HL-60 (cell line): Measurements from ENCODE around the gene PATE4.

Experiments
- DNase-seq, 2 experiments: peaks; one replicate each; pipeline ENCODE4 v3.0.0-alpha.2; 2010 to 2020; ENCODE audit warnings: low read depth in 1 of 2, low spot score in 1 of 2
- H3K27ac ChIP-seq: fragments of 250-450 bp; sonication (Bioruptor Pico); replicated peaks from 2 replicates; pipeline ENCODE4 v1.5.1; 2020; ENCODE audit warnings: mild to moderate bottlenecking, moderate library complexity
- H3K27me3 ChIP-seq: fragments of 250-450 bp; sonication (Bioruptor Pico); 2 replicates; pipeline ENCODE4 v1.5.1; 2021; ENCODE audit warnings: mild to moderate bottlenecking, moderate library complexity; ENCODE audit not compliant: insufficient read depth, poor library complexity, severe bottlenecking
- H3K4me3 ChIP-seq: replicated peaks from 2 replicates; pipeline ENCODE4 v1.5.1; 2011; ENCODE audit warnings: mild to moderate bottlenecking, control low read depth, low read length; ENCODE audit not compliant: insufficient read depth
- CTCF ChIP-seq: IDR thresholded peaks from one replicate; pipeline ENCODE4 v1.5.1; 2011; ENCODE audit warnings: low read length, control low read depth, inconsistent platforms; ENCODE audit not compliant: insufficient read depth
- GABPA ChIP-seq: IDR thresholded peaks from 2 replicates; pipeline ENCODE4 v1.6.1; 2012; ENCODE audit warnings: low read depth
- POLR2AphosphoS5 ChIP-seq: IDR thresholded peaks from 2 replicates; pipeline ENCODE4 v1.6.1; 2012; ENCODE audit warnings: low read depth
- REST ChIP-seq: IDR thresholded peaks from 2 replicates; pipeline ENCODE4 v1.6.1; 2012; ENCODE audit warnings: low read depth; ENCODE audit not compliant: insufficient replicate concordance
- SPI1 ChIP-seq: IDR thresholded peaks from 2 replicates; pipeline ENCODE4 v1.6.1; 2012; ENCODE audit warnings: low read depth, mild to moderate bottlenecking, borderline replicate concordance
- long read RNA-seq: library from polyadenylated mRNA; unstranded; transcript quantifications from one replicate; pipeline ENCODE4 v2.0.0, GENCODE V29; 2020

PATE4 gene
- long read RNA-seq: 0 reads

GRCh38 chr11:125833016-125833415, at the start of gene PATE4:
TSS of gene PATE4 (plus strand) at chr11:125833316. CDS start at chr11:125833360, 44 bp downstream.
- TF ChIP-seq POLR2AphosphoS5 (no peak), REST (no peak)
- no peak within 1 kb of the TSS for H3K27ac ChIP-seq
- no peak within 1 kb of the TSS for H3K4me3 ChIP-seq
- no peak for DNase-seq
- no peaks in the 10 kb centered on the region for H3K27me3 ChIP-seq

GRCh38 chr11:125784678-125785077, 48.4 kb upstream of the PATE4 start:
- no peak overlapping the region for H3K27ac ChIP-seq
- no peak overlapping the region for H3K4me3 ChIP-seq
- DNase-seq: no peak
- H3K27me3 ChIP-seq: no peaks in the 10 kb centered on the region
- no peak for TF ChIP-seq SPI1
- no peak for TF ChIP-seq GABPA

GRCh38 chr11:125787827-125788226, 45.3 kb upstream of the PATE4 start, which contains the start of gene PATE3:
TSS of gene PATE3 (plus strand) at chr11:125788127. CDS start at chr11:125788152, 25 bp downstream.
- DNase-seq: no peak
- TF ChIP-seq POLR2AphosphoS5 (no peak), CTCF (no peak), REST (no peak), SPI1 (no peak), GABPA (no peak)
- Histone ChIP-seq H3K4me3 (no peak within 1 kb of the TSS), H3K27ac (no peak within 1 kb of the TSS), H3K27me3 (no peaks in the 10 kb centered on the region)

- H3K27ac ChIP-seq: no peak overlapping the region
- H3K4me3 ChIP-seq: no peak overlapping the region
- no peak for DNase-seq
- TF ChIP-seq POLR2AphosphoS5 (no peak), SPI1 (no peak), GABPA (no peak), CTCF (no peak), REST (no peak)
- H3K27me3 ChIP-seq: no peaks in the 10 kb centered on the region
Observed at GRCh38 chr11:125790825-125791224, 42.3 kb upstream of the PATE4 start.
